Neural cell (in vitro differentiated cells): ENCODE results near the gene QSOX2.

Source experiments
- EP300 ChIP-seq: fragments of 450-650 bp; conservative IDR thresholded peaks from 2 replicates; pipeline ENCODE4 v1.6.1; 2014; ENCODE audit warnings: antibody characterized with exemption, mild to moderate bottlenecking, moderate library complexity; ENCODE audit not compliant: poor library complexity, severe bottlenecking
- MXI1 ChIP-seq: fragments of 450-650 bp; conservative IDR thresholded peaks from 2 replicates; pipeline ENCODE4 v1.6.1; 2014; ENCODE audit warnings: antibody characterized with exemption, mild to moderate bottlenecking; ENCODE audit not compliant: poor library complexity, severe bottlenecking
- POLR2AphosphoS5 ChIP-seq: IDR thresholded peaks from 2 replicates; pipeline ENCODE4 v1.6.1; 2012
- TF ChIP-seq, protein P1 (sequence below): fragments of 450-650 bp; IDR thresholded peaks from 2 replicates; pipeline ENCODE4 v1.5.1; 2014; ENCODE audit warnings: antibody characterized with exemption, mild to moderate bottlenecking, moderate library complexity; ENCODE audit not compliant: poor library complexity, severe bottlenecking

DNA sequence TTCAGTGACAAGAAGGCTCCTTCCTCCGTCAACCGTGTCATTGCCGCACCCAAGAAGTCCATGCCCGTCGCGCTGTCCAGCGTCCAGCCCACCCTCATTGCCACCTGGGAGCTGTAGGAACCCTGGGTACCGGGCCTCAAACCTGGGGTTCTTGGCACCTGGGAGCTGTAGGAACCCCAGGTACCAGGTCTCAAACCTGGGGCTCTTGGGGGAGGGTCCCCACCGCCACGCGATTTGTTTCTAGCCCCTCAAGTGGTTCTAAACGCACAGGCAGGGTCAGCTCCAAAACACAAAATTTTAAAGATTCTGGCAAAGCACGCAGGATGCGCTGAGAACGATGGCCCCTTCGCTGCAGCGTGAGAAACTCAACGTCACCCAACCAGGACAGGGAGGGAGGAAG, 58.4 kb downstream of the QSOX2 start:
- no peak for TF ChIP-seq EP300
- TF ChIP-seq, protein P1, sequence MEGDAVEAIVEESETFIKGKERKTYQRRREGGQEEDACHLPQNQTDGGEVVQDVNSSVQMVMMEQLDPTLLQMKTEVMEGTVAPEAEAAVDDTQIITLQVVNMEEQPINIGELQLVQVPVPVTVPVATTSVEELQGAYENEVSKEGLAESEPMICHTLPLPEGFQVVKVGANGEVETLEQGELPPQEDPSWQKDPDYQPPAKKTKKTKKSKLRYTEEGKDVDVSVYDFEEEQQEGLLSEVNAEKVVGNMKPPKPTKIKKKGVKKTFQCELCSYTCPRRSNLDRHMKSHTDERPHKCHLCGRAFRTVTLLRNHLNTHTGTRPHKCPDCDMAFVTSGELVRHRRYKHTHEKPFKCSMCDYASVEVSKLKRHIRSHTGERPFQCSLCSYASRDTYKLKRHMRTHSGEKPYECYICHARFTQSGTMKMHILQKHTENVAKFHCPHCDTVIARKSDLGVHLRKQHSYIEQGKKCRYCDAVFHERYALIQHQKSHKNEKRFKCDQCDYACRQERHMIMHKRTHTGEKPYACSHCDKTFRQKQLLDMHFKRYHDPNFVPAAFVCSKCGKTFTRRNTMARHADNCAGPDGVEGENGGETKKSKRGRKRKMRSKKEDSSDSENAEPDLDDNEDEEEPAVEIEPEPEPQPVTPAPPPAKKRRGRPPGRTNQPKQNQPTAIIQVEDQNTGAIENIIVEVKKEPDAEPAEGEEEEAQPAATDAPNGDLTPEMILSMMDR = no peak
- no peak for TF ChIP-seq MXI1
- TF ChIP-seq POLR2AphosphoS5 = no peak
